GM12801 (cell line): ENCODE data around the gene HM13.

Source experiments
- CTCF ChIP-seq: IDR thresholded peaks from one replicate; pipeline ENCODE4 v1.5.1; 2011; ENCODE audit warnings: control low read depth; ENCODE audit not compliant: insufficient read length; ENCODE audit errors: extremely low read depth

Gene HM13

DNA sequence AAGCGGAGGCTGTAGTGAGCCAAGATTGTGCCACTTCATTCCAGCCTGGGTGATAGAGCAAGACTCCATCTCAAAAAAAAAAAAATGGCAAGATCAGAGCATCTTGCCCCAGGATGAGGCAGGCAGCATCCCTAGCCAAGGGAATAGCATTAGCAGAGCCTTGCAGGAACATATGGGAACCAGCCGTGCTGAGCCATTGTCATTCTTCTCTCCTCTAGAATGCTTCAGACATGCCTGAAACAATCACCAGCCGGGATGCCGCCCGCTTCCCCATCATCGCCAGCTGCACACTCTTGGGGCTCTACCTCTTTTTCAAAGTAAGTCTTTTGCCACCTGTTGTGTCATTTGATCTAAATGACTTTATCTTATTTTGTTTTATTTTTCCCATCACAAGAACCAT, 13.0 kb downstream of the HM13 start:
- TF ChIP-seq CTCF, result no peak

- no peak for TF ChIP-seq CTCF
Observed at GRCh38 chr20:31535298-31535697, 21.1 kb downstream of the HM13 start.

- TF ChIP-seq CTCF, result no peak
Observed at GRCh38 chr20:31536575-31536974, 22.3 kb downstream of the HM13 start.

DNA sequence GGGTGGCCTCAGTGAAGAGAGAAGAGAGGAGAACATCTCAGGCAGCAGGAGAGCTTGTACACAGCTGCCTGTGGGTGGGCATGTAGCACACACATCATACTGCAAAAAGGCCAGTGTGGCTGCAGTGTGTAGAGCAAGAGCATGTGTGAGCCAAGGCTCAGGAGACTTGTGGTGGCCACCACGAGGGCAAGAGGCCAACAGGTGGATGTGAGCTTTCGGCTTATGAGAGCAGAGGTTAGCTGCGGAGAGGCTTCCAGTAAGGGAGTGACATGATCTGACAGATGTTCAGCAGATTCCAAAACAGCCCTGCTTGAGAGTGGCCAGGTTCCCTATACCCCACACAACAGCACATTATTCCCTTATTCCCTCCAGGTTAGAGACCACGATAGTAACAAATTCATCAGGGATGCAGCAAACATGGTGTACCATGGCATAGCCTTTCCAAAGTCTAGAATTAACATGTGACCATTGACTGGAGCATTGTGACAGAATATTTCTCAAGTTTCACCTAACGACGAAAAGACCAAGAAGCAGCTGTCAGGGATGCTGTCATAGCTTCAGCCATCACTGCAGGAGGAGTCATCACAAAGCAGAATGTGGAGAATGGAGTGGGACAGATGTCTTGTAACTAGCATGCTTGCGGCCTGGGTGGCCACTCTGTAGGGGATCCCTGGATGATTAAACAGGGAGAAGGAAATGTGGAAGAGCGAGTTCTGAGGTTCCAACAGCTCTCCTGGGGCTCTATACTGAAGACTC, 23.1 kb downstream of the HM13 start:
- TF ChIP-seq CTCF, result no peak

DNA sequence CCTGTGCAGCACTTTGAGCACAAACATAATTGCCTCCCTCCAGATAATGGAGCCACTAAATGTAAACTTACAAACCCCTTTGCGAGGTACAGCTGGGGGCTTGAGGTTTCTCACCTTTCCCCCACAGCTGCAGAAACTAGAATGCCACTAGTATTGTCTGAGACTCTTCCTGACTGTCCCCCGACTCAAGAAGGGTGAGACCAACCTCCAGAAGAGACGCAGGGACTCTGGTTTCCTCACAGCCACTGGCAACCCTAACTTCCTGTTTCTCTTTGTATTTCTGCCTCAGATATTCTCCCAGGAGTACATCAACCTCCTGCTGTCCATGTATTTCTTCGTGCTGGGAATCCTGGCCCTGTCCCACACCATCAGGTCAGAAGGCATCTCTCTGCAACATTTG, 23.6 kb downstream of the HM13 start:
- TF ChIP-seq CTCF, result no peak

- TF ChIP-seq CTCF, result no peak
Observed at GRCh38 chr20:31538326-31538725, 24.1 kb downstream of the HM13 start.

DNA sequence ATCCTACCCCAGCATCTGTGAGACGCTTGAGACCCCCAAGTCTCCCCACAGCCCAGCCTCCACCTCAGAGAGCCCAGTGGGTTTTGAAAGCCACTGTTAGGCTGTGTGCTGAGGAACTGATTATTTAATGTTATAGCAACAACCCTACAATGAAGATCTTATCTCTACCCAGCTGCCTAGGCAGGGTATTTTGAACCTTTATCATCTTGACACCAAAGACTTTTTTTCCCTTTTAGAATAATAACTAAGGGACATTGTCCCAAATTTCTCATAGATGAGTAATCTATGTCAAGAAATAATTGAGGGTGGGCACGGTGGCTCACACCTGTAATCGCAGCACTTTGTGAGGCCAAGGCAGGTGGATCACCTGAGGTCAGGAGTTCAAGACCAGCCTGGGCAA, 26.2 kb downstream of the HM13 start:
- no peak for TF ChIP-seq CTCF
